ENCODE data around the gene SLC9A1.
A peak's percentile ranks its signal among the peaks of the same experiment; 100 is the strongest.

Gene SLC9A1

GRCh38 chr1:27060891-27061290, 94.0 kb downstream of the SLC9A1 start:
- DNase-seq, result no peak

DNA sequence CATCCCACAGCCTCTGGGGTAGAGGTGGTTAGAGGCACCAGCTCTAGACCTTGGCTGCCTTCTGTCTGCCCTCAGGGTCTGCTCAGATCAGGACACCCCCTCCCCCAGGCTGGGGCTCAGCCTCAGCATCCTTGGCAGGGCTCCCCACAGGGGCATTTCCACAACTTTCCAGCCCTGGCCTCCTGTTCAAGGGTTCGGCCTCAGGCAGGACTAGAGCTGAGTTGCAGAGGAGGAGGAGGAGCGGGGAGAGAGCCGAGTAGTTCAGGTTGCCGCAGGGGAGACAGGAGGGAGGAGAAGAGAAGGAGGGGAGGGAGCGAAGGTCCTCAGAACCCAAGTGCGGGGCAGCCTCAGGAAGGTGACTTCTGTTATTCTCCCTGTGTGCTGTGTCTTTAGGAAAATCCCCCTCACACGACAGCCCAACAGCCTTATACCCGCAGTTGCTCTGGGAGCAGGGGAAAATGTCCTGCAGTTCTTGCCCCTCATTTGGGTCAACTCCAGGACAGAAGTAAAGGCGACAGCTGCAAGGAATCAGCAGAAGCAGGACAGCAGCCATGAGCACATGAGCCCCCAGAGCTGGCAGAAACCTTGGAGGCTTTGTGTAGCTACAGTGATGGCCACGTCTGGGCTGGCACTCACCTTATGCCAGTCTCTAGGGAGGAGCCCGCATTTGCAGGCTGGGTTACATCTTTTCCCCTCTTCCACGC, 95.8 kb downstream of the SLC9A1 start:
- DNase-seq, result no peak

GRCh38 chr1:27057801-27058625, 96.9 kb downstream of the SLC9A1 start:
- peak; percentile 46 for DNase-seq

- no peak for DNase-seq
Observed at GRCh38 chr1:27057389-27057788, 97.5 kb downstream of the SLC9A1 start.

DNA sequence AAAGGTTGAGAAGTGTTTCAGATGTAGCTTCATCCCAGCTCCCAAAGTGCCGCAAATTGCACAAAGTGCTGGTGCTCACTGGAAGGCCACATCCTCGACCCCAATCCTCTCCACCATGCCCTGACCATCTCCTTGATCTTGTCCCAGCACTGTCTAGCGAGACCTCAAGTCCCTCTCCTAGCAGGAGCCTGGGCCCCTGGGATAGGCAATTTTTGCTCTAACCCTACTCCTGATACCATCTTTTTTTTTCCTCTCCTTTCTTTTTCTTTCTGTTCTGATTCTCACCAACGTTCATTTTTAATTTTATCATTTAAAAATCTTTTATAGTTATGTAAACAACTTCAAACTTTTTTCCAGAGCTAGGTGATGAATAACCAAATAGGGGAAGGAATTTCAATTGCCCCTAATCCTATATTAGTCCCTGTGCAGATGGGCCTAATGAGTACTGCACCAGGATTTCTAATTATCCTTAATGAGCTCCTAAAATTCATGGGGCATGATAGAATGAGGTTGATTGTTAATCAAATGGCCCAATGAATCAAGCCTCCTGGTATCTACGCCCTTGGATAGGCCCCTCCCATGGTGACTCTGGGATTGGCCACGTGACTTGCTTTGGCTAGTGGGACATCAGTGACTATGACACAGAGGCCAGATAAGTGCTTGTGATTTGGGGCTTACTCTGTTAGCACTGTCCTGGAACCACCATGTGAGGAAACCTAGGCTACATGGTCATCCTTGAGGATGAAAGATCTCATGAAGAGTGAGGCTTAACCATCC, 100.8 kb downstream of the SLC9A1 start:
- no peak for DNase-seq

- no peak for DNase-seq
Observed at GRCh38 chr1:27052527-27052926, 102.4 kb downstream of the SLC9A1 start.

GRCh38 chr1:27049607-27050006, 105.3 kb downstream of the SLC9A1 start:
- DNase-seq, result no peak

GRCh38 chr1:27049100-27049499, 105.8 kb downstream of the SLC9A1 start:
- no peak for DNase-seq
